Activated B cell treated with CpG ODN at 0.5 μM for 24 hours (primary cell): ENCODE measurements around the gene SPATA2. TPM values are rescaled to one million over a fixed set of nuclear protein-coding genes. Genes with fewer than 3 reads are reported as not detected.

ENCODE experiments used
- ATAC-seq: fragments of 200-7000 bp; cut with Tn5 transposase; one replicate; pipeline ENCODE4 v1.10.0; 2021; ENCODE audit warnings: low read depth, mild to moderate bottlenecking, moderate library complexity
- CTCF ChIA-PET: fragments of 350-600 bp; sonication (Branson Sonifier 250); formaldehyde crosslinking; loops from one replicate; lab custom pipeline; 2021; ENCODE audit warnings: antibody characterized with exemption; lab: Charles Lee
- POLR2A ChIA-PET: fragments of 350-600 bp; sonication (Branson Sonifier 250); formaldehyde crosslinking; loops from one replicate; lab custom pipeline; 2021; ENCODE audit warnings: antibody characterized with exemption; lab: Charles Lee
- DNase-seq: peaks from one replicate; pipeline ENCODE4 v3.0.0; 2022
- H3K27ac Mint-ChIP-seq: one replicate; pipeline ENCODE4 v1.8.0; 2020; ENCODE audit warnings: mixed read lengths
- H3K27me3 Mint-ChIP-seq: one replicate; pipeline ENCODE4 v1.8.0; 2021; ENCODE audit warnings: mixed read lengths
- H3K36me3 Mint-ChIP-seq: one replicate; pipeline ENCODE4 v1.8.0; 2021; ENCODE audit warnings: low read depth, mixed read lengths
- H3K4me1 Mint-ChIP-seq: one replicate; pipeline ENCODE4 v1.8.0; 2021; ENCODE audit warnings: mixed read lengths
- H3K4me3 Mint-ChIP-seq: one replicate; pipeline ENCODE4 v1.8.0; 2020; ENCODE audit warnings: mild to moderate bottlenecking, mixed read lengths
- H3K9me3 Mint-ChIP-seq: one replicate; pipeline ENCODE4 v1.8.0; 2020; ENCODE audit warnings: mixed read lengths
- intact Hi-C: fragments of 100-400 bp; cut with micrococcal nuclease; formaldehyde crosslinking; loops from one replicate; pipeline ENCODE4 v1.15.1; 2024
- total RNA-seq: library from RNA; stranded (reverse); gene quantifications from 2 replicates; pipeline ENCODE4 v1.2.3, GENCODE V29; 2022
- TF ChIP-seq, protein P1 (sequence below): fragments of 200-600 bp; IDR thresholded peaks from one replicate; pipeline ENCODE4 v1.8.0; 2022; ENCODE audit warnings: antibody characterized with exemption, mild to moderate bottlenecking

The SPATA2 gene
- total RNA-seq, 1 donor from 2014 or later = 9.4 TPM

DNA sequence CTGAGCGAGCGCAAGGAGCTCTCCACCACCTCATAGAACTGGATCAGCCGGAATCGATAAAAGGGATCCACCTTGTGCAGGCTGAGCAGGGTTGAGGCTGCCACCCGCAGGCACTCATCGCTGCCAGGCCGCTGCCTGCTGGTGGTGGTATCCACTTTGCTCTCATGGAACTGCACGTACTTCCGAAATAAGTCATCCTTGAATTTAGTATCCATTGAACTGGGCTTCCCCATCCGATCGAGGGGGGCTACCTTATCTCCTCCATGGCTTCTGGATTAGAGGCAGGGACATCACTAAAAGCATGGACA lies 7.1 kb downstream of the SPATA2 start:
- ATAC-seq (no peak), DNase-seq (no peak)
- H3K9me3 Mint-ChIP-seq = no peaks in the 10 kb centered on the region
- no peaks in the 10 kb centered on the region for H3K27me3 Mint-ChIP-seq
- H3K36me3 Mint-ChIP-seq = peaks cover 66% of the 10 kb centered on the region
- intact Hi-C loops = no loop called here
- H3K4me3 Mint-ChIP-seq = no peak overlapping the region
- CTCF ChIA-PET = no interaction called here
- peaks cover 9% of the 10 kb centered on the region for H3K4me1 Mint-ChIP-seq
- TF ChIP-seq, protein P1, sequence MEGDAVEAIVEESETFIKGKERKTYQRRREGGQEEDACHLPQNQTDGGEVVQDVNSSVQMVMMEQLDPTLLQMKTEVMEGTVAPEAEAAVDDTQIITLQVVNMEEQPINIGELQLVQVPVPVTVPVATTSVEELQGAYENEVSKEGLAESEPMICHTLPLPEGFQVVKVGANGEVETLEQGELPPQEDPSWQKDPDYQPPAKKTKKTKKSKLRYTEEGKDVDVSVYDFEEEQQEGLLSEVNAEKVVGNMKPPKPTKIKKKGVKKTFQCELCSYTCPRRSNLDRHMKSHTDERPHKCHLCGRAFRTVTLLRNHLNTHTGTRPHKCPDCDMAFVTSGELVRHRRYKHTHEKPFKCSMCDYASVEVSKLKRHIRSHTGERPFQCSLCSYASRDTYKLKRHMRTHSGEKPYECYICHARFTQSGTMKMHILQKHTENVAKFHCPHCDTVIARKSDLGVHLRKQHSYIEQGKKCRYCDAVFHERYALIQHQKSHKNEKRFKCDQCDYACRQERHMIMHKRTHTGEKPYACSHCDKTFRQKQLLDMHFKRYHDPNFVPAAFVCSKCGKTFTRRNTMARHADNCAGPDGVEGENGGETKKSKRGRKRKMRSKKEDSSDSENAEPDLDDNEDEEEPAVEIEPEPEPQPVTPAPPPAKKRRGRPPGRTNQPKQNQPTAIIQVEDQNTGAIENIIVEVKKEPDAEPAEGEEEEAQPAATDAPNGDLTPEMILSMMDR = no peak
- H3K27ac Mint-ChIP-seq = no peak overlapping the region
- POLR2A ChIA-PET = no interaction called here

DNA sequence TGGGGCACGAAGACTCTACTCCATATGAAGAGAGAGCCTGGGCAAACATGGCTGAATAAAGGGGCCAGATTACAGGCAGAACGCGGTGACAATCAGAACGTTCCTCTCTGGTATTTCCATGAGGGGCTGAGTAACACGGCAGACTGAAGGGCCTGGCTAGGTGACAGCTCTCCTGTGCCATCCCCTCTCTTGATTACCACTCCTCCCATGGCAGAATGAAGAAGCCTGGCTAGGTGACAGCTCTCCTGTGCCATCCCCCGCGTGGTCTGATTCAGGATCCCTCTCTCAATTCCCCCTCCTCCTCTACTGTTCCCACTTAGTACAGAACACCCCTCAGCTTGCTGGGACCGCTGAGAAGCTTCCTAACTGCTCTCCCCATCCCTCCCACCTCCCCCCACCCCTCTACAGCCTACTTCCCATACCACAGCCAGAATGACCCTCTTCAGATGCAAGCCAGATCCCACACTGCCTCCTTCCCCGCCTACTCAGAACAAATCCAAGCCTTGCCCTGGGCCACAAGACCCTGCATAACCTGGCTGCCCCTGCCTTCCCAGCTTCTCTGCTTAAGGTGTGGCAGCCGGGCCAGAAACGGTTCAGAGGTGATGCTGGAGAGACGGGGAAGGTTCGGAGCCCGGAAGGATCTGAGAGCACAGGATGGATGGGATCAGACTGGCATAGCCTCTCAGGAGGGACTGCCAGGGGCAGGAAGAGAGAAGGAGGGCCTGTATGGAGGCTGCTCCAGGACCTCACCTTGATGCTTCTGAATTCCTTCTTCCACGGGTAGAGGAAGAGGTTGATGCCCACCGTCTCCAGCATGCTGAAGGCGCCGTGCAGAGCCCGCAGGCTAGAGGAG lies 7.7 kb downstream of the SPATA2 start:
- POLR2A ChIA-PET = no interaction called here

DNA sequence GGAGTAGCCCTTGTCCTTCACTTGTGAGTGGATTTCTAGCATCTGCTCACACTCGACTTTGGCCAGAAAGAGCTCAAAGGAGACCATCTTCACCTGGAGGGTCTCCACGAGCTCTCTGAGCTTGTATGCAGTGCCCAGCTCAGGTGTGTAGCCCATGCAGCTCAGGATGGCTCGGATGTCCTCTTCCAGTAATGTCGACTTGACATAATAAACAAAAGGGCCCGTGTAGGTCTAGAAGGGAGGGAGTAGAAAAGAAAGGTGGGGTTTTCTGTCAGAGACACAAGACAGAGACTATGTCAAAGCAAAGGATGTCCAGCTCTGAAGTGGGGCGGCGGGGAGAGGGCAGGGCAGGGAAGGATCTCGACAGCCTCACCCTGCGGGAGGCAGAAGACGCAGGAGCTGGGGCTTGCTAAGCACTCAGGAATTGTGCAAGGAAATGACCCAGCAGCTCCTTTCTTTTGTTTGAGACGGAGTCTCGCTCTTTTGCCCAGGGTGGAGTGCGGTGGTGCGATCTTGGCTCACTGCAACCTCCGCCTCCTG lies 8.6 kb downstream of the SPATA2 start:
- TF ChIP-seq, protein P1 = no peak
- Mint-ChIP-seq H3K27me3 (no peaks in the 10 kb centered on the region), H3K4me1 (peaks cover 5% of the 10 kb centered on the region), H3K9me3 (no peaks in the 10 kb centered on the region), H3K36me3 (peaks cover 68% of the 10 kb centered on the region), H3K27ac (no peak overlapping the region), H3K4me3 (no peak overlapping the region)
- POLR2A ChIA-PET = no interaction called here
- ATAC-seq = no peak
- no peak for DNase-seq
- CTCF ChIA-PET = no interaction called here
- intact Hi-C loops = no loop called here

More for the DNA sequence above, 7.7 kb downstream of the SPATA2 start:
- intact Hi-C loops = no loop called here
- Mint-ChIP-seq H3K27me3 (no peaks in the 10 kb centered on the region), H3K36me3 (peaks cover 69% of the 10 kb centered on the region), H3K27ac (no peak overlapping the region), H3K4me3 (no peak overlapping the region), H3K4me1 (peaks cover 9% of the 10 kb centered on the region), H3K9me3 (no peaks in the 10 kb centered on the region)
- CTCF ChIA-PET = no interaction called here
- ATAC-seq = no peak
- TF ChIP-seq, protein P1 = no peak
- DNase-seq = no peak

DNA sequence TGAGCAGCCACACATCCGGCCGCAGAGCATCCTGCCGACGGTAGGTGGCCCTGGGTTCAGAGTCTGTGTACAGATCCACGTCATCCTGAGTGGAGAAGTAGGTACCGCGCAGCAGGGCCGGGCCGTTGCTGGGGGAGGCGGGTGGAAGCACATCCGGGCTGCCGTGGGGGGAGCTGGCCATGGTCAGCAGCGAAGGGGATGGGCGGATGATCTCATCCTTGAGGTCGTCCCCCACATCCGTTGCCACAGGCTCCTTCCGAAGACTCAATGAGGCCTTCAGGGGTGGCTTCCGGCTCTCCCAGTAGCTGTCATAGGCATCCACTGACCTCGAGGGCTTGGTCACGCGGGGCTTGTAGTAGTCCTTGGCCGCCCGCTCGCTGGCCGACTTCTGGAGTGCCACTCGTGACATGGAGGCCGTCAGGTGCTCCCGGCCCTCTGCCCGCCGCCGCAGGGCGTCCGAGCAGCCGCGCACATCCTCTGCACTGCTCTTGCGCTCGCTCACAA lies 9.2 kb downstream of the SPATA2 start:
- POLR2A ChIA-PET = no interaction called here
- TF ChIP-seq, protein P1 = no peak
- Mint-ChIP-seq H3K27me3 (no peaks in the 10 kb centered on the region), H3K9me3 (no peaks in the 10 kb centered on the region), H3K36me3 (peaks cover 68% of the 10 kb centered on the region), H3K4me1 (peaks cover 5% of the 10 kb centered on the region), H3K27ac (no peak overlapping the region), H3K4me3 (no peak overlapping the region)
- ATAC-seq (no peak), DNase-seq (no peak)
- intact Hi-C loops = no loop called here
- CTCF ChIA-PET = no interaction called here

DNA sequence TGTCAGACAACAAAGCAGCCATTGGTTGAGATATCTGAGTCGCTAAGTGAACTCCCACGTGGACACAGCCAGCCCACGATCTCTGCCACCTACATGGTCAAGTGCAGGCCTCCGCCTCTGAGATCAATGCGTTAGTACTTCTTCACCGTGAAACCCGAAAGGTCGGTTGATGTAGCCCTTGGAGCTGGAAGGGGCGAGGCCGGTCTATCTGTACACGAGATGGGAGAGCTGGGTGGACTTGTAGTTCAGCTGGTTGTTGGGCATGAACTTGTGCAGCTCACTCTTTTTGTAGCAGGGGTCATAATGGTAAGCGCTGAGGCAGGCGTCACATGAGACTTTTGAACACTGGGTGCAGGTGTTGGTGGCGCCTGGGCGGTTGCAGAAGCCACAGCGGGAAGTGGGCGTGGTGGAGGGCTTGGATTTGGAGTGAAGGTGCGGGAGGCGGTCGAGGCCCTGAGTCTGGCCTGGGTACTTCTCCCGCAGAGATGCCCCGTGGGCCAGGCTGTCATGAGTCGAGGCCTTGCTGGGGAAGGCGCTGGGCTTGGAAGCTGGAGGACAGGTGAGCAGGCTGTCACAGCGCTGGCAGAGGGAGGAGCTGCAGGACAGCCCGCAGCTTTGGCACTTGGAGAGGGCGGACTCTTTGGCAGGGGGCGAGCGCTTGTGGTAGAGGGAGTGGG lies 9.8 kb downstream of the SPATA2 start:
- H3K27ac Mint-ChIP-seq = no peak overlapping the region

More for the DNA sequence above, 9.8 kb downstream of the SPATA2 start:
- CTCF ChIA-PET = no interaction called here
- intact Hi-C loops = no loop called here
- POLR2A ChIA-PET = no interaction called here
- ATAC-seq = no peak
- DNase-seq = no peak
- peaks cover 64% of the 10 kb centered on the region for H3K36me3 Mint-ChIP-seq
- no peak overlapping the region for H3K4me3 Mint-ChIP-seq
- H3K9me3 Mint-ChIP-seq = no peaks in the 10 kb centered on the region
- peaks cover 3% of the 10 kb centered on the region for H3K4me1 Mint-ChIP-seq
- TF ChIP-seq, protein P1 = no peak
- no peaks in the 10 kb centered on the region for H3K27me3 Mint-ChIP-seq
